Measurements from ENCODE around the gene MCC.

Gene MCC

DNA sequence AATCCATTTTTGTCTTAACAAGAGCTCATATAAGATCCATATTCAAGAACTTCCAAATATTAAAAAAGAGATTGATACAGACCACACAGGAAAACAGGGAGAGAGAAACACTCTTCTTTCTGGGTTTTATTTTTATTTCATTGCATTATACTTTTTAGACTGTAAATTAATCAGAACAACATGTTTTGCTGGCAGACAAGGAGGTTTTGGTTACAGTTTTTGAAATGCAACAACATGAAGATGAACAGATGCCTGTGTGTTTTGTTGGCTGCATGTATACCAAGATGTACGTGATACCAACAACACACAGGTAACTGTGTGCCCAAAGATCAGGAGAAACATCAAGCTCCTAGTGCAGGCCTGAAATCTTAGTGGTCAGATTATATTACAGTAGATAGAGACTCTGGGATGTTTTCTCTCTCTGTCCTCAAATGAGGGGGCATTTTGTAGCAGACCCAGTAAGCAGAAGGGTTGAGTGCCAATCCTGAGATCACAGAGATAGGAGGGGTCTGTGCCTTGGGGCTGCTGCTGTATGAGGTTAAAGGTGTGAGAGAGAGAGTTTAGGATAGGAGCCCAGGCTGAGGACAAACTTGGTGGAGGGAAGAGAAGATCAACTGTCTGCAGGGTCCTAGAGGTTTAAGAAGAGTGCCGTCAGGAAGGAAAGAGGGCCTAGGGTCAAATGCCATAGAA lies 359.5 kb downstream of the MCC start:
- Mint-ChIP-seq H3K36me3 (ENCODE audit: low read depth) (no peaks in the 10 kb centered on the region), H3K27ac (no peak overlapping the region), H3K4me3 (no peak overlapping the region), H3K9me3 (peaks cover 11% of the 10 kb centered on the region), H3K27me3 (ENCODE audit: low read depth) (peaks cover 16% of the 10 kb centered on the region), H3K4me1 (ENCODE audit: low read depth) (no peaks in the 10 kb centered on the region)
- DNase-seq (ENCODE audit: low spot score): no peak

DNA sequence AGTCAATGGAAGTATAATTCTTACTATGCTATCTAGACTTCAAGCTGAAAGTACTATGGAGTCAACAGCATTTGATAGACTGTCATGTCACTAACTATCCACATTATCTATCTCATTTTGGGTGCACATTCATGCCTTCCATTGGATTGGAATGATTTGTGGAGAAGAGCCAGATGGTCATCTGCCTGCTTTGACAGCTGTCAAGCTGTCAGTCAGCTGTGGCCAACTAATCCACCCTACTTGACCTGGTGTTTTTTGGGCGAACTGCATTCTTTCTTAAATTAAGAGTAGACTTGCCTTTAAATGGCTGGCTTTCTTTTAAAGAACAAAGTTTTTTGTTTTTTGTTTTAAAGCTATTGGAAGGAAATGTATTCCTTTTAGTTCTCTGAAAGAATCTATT lies 360.2 kb downstream of the MCC start:
- Mint-ChIP-seq H3K4me1 (ENCODE audit: low read depth) (no peaks in the 10 kb centered on the region), H3K4me3 (no peak overlapping the region), H3K27me3 (ENCODE audit: low read depth) (peaks cover 18% of the 10 kb centered on the region), H3K9me3 (peaks cover 11% of the 10 kb centered on the region), H3K36me3 (ENCODE audit: low read depth) (no peaks in the 10 kb centered on the region), H3K27ac (no peak overlapping the region)
- no peak for DNase-seq (ENCODE audit: low spot score)

DNA sequence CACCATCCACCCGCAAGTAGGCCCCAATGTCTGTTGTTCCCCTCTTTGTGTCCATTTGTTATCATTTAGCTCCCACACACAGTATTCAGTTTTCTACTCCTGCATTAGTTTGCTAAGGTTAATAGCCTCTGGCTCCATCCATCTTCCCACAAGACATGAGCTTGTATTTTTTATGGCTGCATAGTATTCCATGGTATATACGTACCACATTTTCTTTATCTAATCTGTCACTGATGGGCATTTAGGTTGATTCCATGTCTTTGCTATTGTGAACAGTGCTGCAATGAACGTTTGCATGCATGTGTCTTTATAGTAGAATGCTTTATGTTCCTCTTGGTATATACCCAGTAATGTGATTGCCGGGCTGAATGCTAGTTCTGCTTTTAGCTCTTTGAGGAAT lies 361.2 kb downstream of the MCC start:
- DNase-seq (ENCODE audit: low spot score): no peak
- peaks cover 16% of the 10 kb centered on the region for H3K27me3 Mint-ChIP-seq (ENCODE audit: low read depth)
- H3K4me1 Mint-ChIP-seq (ENCODE audit: low read depth): no peaks in the 10 kb centered on the region
- H3K4me3 Mint-ChIP-seq: no peak overlapping the region
- no peaks in the 10 kb centered on the region for H3K36me3 Mint-ChIP-seq (ENCODE audit: low read depth)
- H3K9me3 Mint-ChIP-seq: peaks cover 11% of the 10 kb centered on the region
- H3K27ac Mint-ChIP-seq: no peak overlapping the region

DNA sequence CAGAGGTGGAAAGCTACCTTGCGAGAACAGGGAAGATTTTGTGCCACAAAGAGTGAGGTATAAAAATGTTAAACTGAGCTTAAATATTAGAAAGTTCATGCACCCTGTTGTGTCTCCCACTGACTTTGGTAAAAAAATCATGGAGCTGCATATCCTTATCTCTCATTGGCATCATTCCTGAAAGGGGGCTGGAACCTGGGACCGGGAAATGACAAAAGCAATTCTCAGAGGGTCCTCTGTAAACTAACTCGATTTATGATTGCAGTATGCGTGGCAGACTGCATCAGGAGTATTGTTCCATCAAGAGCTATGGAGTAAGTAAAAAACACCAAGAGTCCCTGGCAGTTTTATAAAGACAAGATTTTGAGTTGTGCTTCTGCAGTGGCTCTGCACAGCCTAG lies 362.9 kb downstream of the MCC start:
- DNase-seq (ENCODE audit: low spot score): no peak
- no peaks in the 10 kb centered on the region for H3K4me1 Mint-ChIP-seq (ENCODE audit: low read depth)
- peaks cover 16% of the 10 kb centered on the region for H3K27me3 Mint-ChIP-seq (ENCODE audit: low read depth)

DNA sequence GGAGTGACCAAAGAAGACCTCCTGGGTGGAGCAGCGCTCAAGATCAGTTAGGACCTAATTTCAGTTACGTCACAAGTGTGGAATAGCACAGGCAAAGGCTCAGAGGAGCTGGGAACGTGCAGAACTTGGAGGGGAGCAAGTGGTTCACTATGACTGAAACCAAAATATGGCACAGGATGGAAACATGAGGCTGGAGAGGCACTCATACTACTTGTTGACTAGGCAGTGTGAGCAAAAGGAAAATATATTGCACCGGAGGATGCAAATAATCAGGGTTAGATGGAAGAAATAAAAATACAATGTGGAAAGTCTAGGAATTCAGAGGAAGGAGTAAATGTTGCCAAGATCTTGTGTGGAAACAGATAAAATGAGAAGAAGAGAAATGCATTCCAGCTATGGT lies 363.3 kb downstream of the MCC start:
- peaks cover 16% of the 10 kb centered on the region for H3K27me3 Mint-ChIP-seq (ENCODE audit: low read depth)
- no peak overlapping the region for H3K27ac Mint-ChIP-seq
- H3K36me3 Mint-ChIP-seq (ENCODE audit: low read depth): no peaks in the 10 kb centered on the region
- H3K9me3 Mint-ChIP-seq: peaks cover 11% of the 10 kb centered on the region
- H3K4me3 Mint-ChIP-seq: no peak overlapping the region
- H3K4me1 Mint-ChIP-seq (ENCODE audit: low read depth): no peaks in the 10 kb centered on the region
- DNase-seq (ENCODE audit: low spot score): no peak

More for the DNA sequence above, 362.9 kb downstream of the MCC start:
- H3K27ac Mint-ChIP-seq: no peak overlapping the region
- peaks cover 11% of the 10 kb centered on the region for H3K9me3 Mint-ChIP-seq
- H3K36me3 Mint-ChIP-seq (ENCODE audit: low read depth): no peaks in the 10 kb centered on the region
- H3K4me3 Mint-ChIP-seq: no peak overlapping the region

DNA sequence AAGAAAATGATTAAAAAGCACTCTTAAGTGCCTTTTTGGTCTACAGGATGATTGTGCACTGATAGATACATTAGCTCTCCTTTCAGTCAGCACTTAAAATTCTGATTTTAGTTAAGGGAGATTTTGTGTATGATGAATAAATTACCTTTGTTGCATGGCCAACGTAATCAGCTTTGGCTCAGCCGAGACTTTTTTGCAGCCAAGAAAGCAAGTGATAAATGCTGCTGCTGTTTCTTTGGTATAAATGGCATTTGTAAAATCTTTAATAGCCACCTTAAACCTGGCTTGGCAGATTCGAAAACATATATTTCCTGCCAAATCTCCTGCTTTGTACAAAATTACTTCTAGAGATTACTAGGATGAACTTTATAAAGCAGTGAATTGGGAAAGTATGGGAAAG lies 364.0 kb downstream of the MCC start:
- Mint-ChIP-seq H3K9me3 (peaks cover 7% of the 10 kb centered on the region), H3K27ac (no peak overlapping the region), H3K27me3 (ENCODE audit: low read depth) (peaks cover 16% of the 10 kb centered on the region), H3K4me3 (no peak overlapping the region), H3K4me1 (ENCODE audit: low read depth) (no peaks in the 10 kb centered on the region), H3K36me3 (ENCODE audit: low read depth) (no peaks in the 10 kb centered on the region)
- DNase-seq (ENCODE audit: low spot score): no peak

DNA sequence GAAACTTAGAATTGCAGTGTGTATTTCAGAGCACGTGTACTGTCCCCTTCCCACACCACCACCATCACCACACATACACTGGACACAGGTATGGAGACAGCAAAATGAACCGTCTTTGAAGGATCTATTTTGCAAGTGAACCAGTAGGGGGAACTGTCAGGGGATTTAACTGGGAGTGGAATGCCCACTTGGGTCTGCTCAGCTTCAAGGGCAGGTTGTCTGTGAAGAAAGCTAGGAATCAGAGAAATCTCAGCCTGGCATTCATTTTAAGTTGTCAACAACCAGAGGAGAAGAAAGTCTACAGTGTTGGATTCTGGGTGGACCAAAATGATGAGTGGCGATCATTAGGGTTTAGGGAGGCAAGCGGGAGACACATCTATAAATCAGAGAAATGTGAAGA lies 364.6 kb downstream of the MCC start:
- peaks cover 18% of the 10 kb centered on the region for H3K27me3 Mint-ChIP-seq (ENCODE audit: low read depth)
- DNase-seq (ENCODE audit: low spot score): no peak
- no peak overlapping the region for H3K27ac Mint-ChIP-seq
- H3K4me3 Mint-ChIP-seq: no peak overlapping the region
- H3K9me3 Mint-ChIP-seq: peaks cover 3% of the 10 kb centered on the region
- H3K36me3 Mint-ChIP-seq (ENCODE audit: low read depth): no peaks in the 10 kb centered on the region
- H3K4me1 Mint-ChIP-seq (ENCODE audit: low read depth): no peaks in the 10 kb centered on the region

DNA sequence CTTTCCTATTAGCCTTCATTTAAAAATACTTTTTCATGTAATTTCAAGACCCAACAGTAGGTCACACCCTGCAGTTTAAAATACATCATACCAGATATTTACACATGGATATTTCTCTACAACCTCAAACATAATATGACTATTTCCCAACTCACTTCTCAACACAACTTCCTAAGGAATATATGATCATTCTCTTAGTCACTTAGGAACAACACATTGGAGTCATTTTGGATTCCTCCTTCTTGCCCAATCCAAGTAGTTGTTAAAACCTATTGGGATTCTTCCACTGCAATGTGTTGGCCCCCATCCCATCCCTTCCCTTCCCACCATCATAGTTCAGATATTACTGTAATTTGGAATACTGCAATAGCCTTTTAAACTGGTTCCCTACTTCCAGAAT lies 366.2 kb downstream of the MCC start:
- Mint-ChIP-seq H3K27me3 (ENCODE audit: low read depth) (peaks cover 16% of the 10 kb centered on the region), H3K36me3 (ENCODE audit: low read depth) (no peaks in the 10 kb centered on the region), H3K4me3 (no peak overlapping the region), H3K9me3 (no peaks in the 10 kb centered on the region), H3K4me1 (ENCODE audit: low read depth) (no peaks in the 10 kb centered on the region), H3K27ac (no peak overlapping the region)
- DNase-seq (ENCODE audit: low spot score): no peak

DNA sequence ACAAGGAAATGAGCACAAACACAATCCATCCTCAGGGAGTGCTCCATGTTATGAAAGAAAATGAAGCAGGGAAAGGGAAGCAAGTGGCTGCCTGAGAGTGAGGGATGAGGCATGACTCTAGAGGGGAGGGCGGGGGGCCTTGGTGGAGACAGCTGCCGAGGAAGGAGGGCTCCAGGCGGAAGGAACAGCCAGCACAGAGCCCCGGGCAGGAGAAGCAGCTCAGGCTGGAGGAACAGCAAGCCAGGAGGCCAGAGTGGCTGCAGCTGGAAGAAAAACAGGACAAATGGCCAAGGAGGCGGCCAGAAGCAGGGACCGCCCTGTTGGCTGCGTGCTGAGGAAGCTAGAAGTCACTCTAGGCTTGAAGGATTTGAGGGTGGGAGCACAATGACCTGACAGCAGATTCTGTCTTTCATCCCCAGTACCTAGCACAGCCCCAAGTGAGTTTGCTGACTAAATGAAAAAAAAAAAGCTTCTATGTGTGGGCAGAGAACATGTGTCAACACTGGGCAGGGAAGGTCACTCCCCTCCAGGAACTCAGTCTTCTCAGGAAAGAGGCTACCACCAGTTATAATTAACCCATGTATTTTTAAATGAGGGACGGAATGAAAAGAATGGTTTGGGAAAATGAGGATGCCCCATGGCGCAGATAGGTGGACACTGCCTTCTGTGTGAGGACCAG lies 368.9 kb downstream of the MCC start:
- H3K4me3 Mint-ChIP-seq: no peak overlapping the region
- no peak for DNase-seq (ENCODE audit: low spot score)
- H3K27me3 Mint-ChIP-seq (ENCODE audit: low read depth): peaks cover 9% of the 10 kb centered on the region
- no peaks in the 10 kb centered on the region for H3K4me1 Mint-ChIP-seq (ENCODE audit: low read depth)
- no peaks in the 10 kb centered on the region for H3K9me3 Mint-ChIP-seq
- H3K36me3 Mint-ChIP-seq (ENCODE audit: low read depth): no peaks in the 10 kb centered on the region
- H3K27ac Mint-ChIP-seq: no peak overlapping the region

DNA sequence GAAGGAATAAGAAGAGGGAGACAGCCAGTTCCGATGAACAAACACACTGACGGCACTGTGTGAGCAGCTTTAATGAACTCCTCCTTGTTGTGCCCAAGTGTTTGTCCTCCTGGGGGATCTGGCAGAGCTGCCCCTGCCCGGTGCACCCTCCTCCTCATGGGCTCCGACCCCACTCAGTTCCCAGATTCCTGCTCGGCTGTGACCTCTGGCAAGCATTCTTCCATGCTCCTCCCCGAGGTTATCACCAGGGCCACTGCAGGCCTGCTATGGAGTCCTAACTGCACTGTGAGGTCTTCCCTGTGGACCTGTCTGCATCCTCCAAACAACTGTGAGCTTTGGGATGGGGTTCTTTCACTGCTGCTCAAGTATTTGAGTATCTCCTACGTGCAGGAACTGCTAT lies 369.5 kb downstream of the MCC start:
- Mint-ChIP-seq H3K9me3 (no peaks in the 10 kb centered on the region), H3K27ac (no peak overlapping the region), H3K36me3 (ENCODE audit: low read depth) (no peaks in the 10 kb centered on the region), H3K27me3 (ENCODE audit: low read depth) (peaks cover 8% of the 10 kb centered on the region), H3K4me1 (ENCODE audit: low read depth) (no peaks in the 10 kb centered on the region), H3K4me3 (no peak overlapping the region)
- no peak for DNase-seq (ENCODE audit: low spot score)

DNA sequence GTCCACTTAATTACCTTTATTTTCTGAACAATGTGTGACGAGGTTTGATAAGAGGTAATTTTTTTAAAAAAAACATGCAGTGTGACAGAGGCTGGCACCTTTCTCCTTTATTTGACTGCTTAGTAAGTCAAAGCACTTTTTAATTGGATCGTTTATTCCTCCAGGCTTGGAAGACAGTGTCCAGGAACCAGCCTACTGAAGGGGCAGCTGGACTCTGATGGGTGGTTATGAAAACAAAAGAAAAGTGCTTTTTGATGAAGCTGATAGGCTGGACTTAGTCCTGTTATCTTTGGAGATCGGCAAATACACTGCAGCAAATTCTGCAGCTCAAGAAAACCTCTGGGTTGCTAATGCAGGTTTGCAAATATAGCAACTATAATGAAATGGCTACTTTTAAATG lies 370.0 kb downstream of the MCC start:
- no peak for DNase-seq (ENCODE audit: low spot score)
- Mint-ChIP-seq H3K27ac (no peak overlapping the region), H3K27me3 (ENCODE audit: low read depth) (peaks cover 5% of the 10 kb centered on the region), H3K9me3 (no peaks in the 10 kb centered on the region), H3K36me3 (ENCODE audit: low read depth) (no peaks in the 10 kb centered on the region), H3K4me3 (no peak overlapping the region), H3K4me1 (ENCODE audit: low read depth) (no peaks in the 10 kb centered on the region)

DNA sequence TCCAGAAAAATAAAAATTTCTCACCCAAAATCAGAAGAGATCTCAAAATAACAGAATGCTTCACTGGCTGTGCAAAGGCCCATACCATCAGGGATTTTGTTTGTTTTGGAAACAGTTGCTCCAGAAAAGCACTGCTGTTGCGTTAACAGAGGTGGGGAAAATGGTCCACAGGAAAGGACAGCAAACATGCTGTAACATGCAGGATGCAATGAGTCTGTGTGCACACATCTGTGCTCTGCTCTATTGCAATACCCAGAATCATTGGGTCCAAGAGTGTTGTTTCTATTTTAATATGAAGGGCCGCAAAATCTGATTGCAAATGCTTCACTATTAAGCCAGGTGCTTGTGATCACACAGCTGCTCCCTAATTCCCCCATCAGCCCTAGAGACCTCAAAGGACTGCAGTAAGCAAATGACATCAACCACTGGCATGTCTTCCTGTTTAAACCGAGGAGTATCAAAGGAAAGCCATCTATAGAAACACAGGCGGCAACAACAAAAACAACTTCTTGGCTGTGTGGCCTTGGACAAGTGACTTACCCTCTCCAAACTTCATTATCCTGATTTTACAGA lies 370.6 kb downstream of the MCC start:
- no peak for DNase-seq (ENCODE audit: low spot score)
- Mint-ChIP-seq H3K4me1 (ENCODE audit: low read depth) (no peaks in the 10 kb centered on the region), H3K4me3 (no peak overlapping the region), H3K27me3 (ENCODE audit: low read depth) (peaks cover 6% of the 10 kb centered on the region), H3K27ac (no peak overlapping the region), H3K9me3 (no peaks in the 10 kb centered on the region), H3K36me3 (ENCODE audit: low read depth) (no peaks in the 10 kb centered on the region)

DNA sequence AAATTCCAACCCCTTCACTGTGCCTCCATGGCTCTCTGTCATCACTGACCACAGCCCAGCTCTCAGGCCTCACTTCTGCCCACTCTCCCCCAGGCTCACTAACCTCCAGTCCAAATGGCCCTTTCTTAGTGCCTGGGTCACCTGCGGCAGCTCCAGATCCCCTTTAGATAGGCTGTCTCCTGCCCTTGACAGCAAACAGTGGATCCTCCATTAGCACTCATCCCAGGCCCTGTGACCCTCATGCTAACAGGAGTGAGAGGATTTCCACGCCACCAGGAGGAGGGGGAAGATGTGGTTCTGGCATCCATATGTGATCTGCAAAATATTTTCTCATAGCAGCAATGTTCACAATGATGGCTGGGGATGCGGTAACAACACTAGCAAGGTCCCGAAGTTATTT lies 372.3 kb downstream of the MCC start:
- no peak for DNase-seq (ENCODE audit: low spot score)
- no peak overlapping the region for H3K4me3 Mint-ChIP-seq
- no peak overlapping the region for H3K27ac Mint-ChIP-seq
- no peaks in the 10 kb centered on the region for H3K4me1 Mint-ChIP-seq (ENCODE audit: low read depth)
- H3K9me3 Mint-ChIP-seq: no peaks in the 10 kb centered on the region
- no peaks in the 10 kb centered on the region for H3K36me3 Mint-ChIP-seq (ENCODE audit: low read depth)
- peaks cover 12% of the 10 kb centered on the region for H3K27me3 Mint-ChIP-seq (ENCODE audit: low read depth)

DNA sequence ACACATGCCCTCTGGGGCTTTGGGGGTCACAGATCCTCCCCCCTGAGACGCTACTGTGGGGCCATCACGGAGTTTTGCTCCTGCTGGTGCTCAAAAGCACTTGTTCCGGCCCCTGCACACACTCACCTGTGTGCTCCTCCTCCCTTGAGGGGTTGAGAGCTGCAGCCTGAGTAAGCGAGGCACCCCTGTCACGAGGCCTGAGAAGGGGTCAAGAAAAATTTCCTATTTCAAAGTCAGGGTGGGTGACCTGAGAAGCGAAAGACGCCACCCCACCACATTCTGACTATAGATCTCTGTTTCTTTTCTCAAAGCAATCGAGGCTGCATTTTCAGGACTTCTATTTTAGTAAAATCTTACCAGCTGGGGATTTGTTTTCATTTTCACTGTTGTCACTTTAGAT lies 373.2 kb downstream of the MCC start:
- no peak overlapping the region for H3K4me3 Mint-ChIP-seq
- no peaks in the 10 kb centered on the region for H3K9me3 Mint-ChIP-seq
- H3K36me3 Mint-ChIP-seq (ENCODE audit: low read depth): no peaks in the 10 kb centered on the region
- DNase-seq (ENCODE audit: low spot score): no peak
- peaks cover 12% of the 10 kb centered on the region for H3K27me3 Mint-ChIP-seq (ENCODE audit: low read depth)
- H3K4me1 Mint-ChIP-seq (ENCODE audit: low read depth): no peaks in the 10 kb centered on the region
- no peak overlapping the region for H3K27ac Mint-ChIP-seq
